Adrenal gland (tissue), 12 donors: Measurements from ENCODE around the gene CHTF18. TPM values are rescaled to one million over a fixed set of nuclear protein-coding genes. Genes with fewer than 3 reads are reported as not detected.

ENCODE experiments used
- DNase-seq, 7 donors: peaks; one replicate each; pipeline ENCODE4 v3.0.0-alpha.2; 2019 to 2020
- H3K27ac ChIP-seq, 5 donors: fragments of 200-600 bp; sonication (generic) in 4 of 5; 1 replicate in 3 of 5; 2 replicates in 2 of 5; pipeline versions ENCODE4 v1.5.1 to v1.8.0; 2016 to 2020; ENCODE audit warnings: mild to moderate bottlenecking in 1 of 5
- H3K27me3 ChIP-seq: fragments of 200-600 bp; 2 replicates; pipeline ENCODE4 v1.8.0; 2021
- H3K36me3 ChIP-seq, 2 donors: fragments of 200-600 bp; replicated peaks in 1 of 2; 1 replicate in 1 of 2; 2 replicates in 1 of 2; pipeline versions ENCODE4 v1.5.1 to v1.8.0; 2018 to 2022
- H3K4me1 ChIP-seq, 2 donors: fragments of 200-600 bp; replicated peaks in 1 of 2; 1 replicate in 1 of 2; 2 replicates in 1 of 2; pipeline versions ENCODE4 v1.5.1 to v1.8.0; 2018 to 2021
- H3K4me3 ChIP-seq, 4 donors: fragments of 200-600 bp; sonication (generic) in 3 of 4; one replicate each; pipeline ENCODE4 v1.5.1; 2016 to 2018
- H3K9me3 ChIP-seq, 3 donors: fragments of 200-600 bp; sonication (generic) in 1 of 3; replicated peaks in 1 of 3; 1 replicate in 2 of 3; 2 replicates in 1 of 3; pipeline versions ENCODE4 v1.5.1 to v1.8.0; 2016 to 2021
- POLR2A ChIP-seq, 2 donors: fragments of 450-650 bp; IDR thresholded peaks; one replicate each; pipeline ENCODE4 v1.6.1; 2017; ENCODE audit warnings: antibody characterized with exemption in 2 of 2, mild to moderate bottlenecking in 2 of 2, moderate library complexity in 1 of 2
- WGBS, 4 donors: extraction: QIAGEN DNeasy Blood & Tissue Kit in 2 of 4; methylation state at CpG; one replicate each; pipeline versions ENCODE4 v1.1.5 to v1.1.7; 2013 to 2017; 5-methylcytosine and 5-hydroxymethylcytosine counted together
- intact Hi-C, 2 donors: fragments of 100-400 bp; cut with DNase I; formaldehyde crosslinking; loops; one replicate each; pipeline versions ENCODE4 v1.14.1 to v1.15.0; 2022 to 2023
- polyA plus RNA-seq, 3 donors: library from polyadenylated mRNA; stranded (reverse); fragments of 200-250 nt in 2 of 3; fragments of 350-450 nt in 1 of 3; fragmentation: Illumina TruSeq in 1 of 3; extraction: RNeasy Lipid Tissue Mini Kit (QIAGEN cat#74804) in 1 of 3; gene quantifications; one replicate each; pipeline ENCODE4 v1.2.3, GENCODE V29; 2013 to 2014
- total RNA-seq, 9 donors: library from RNA; depleted of rRNA in 4 of 9; stranded (reverse); fragments of >200 nt in 4 of 9; fragments of 120-200 nt in 1 of 9; fragmentation: NEBNext Ultra II Directional in 1 of 9; extraction: Animal tissue kit (Norgen Biotek cat#: 25700) in 1 of 9; gene quantifications; one replicate each; pipeline versions ENCODE4 v1.1.0 to v1.2.4, GENCODE V29; 2013 to 2023
- TF ChIP-seq, protein P1 (sequence below), 6 experiments: fragments of 450-650 bp in 4 of 6; fragments of 200-600 bp in 2 of 6; sonication (generic) in 1 of 6; IDR thresholded peaks; 1 replicate in 5 of 6; 2 replicates in 1 of 6; pipeline versions ENCODE4 v1.5.1 to v1.8.0; 2016 to 2021; ENCODE audit warnings: antibody characterized with exemption in 6 of 6, mild to moderate bottlenecking in 2 of 6, moderate library complexity in 1 of 6
- donor health status: healthy with polysubstance abuse.
- donor health status: Bipolar disorder and iron deficiency.
- donor health status: DM: yes; HTN: yes; CAD: no.
- donor health status: DM: no; HTN: no; CAD: no.
- donor health status: DM: no; HTN: no; CAD: no.
- donor health status: DM: yes; HTN: yes; CAD: no.

CHTF18 gene
- total and polyA plus RNA-seq, 12 donors, result 0.29 to 69.8 (median 11.4) TPM

DNA sequence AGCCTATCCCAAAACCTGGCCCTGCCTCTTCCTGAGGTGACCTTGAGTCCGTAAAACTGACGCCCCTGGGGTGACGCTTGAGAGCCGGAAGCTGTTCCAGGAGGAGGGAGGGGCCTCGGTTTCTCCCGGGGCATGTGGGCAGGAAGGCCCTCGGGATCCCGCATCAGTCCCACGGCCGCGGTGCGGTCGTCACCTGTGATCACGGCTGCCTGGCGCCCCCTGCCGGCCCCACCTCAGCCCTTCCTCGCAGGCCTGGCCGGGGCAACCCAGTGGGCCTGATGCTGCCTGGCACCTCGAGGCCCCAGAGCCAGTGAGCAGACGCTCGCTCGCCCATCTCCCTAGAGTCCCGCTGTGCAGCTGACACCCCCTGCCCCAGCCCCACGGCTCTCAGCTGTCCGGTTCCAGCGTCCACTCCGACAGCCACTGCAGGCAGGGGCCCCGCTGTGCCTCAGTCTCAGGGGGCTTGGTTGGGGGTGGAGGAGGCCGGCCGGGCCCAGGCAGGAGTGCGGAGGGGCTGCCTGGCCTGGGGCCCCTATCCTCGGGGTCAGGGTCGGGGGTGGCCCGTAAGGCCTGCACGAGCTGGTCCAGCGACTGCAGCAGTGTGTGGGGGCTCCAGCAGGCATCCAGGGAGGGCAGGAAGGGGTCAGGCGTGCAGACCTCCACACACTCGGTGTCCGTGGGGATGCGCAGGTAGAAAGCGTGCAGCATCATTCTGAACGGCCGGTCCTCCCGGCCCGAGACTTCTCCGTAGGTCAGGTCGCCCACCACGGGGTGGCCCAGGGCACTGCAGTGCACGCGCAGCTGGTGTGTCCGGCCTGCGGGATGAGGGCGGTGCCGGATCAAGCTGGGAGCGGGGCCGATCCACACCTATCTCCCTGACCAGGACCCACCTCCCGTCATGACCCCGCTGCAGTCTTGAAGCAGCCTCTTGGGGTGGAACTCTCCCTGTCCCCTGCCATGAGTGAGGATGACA lies 2.6 kb upstream of the CHTF18 start:
- Histone ChIP-seq H3K36me3 (peaks cover 0 to 11% of the 10 kb centered on the region in 2 donors), H3K4me3 (no peak overlapping the region), H3K27ac (no peak overlapping the region), H3K9me3 (no peaks in the 10 kb centered on the region), H3K4me1 (peaks cover 17 to 22% of the 10 kb centered on the region in 2 donors), H3K27me3 (peaks cover 10% of the 10 kb centered on the region)
- no peak for TF ChIP-seq POLR2A (IDR thresholded peaks at IDR 0.05)
- TF ChIP-seq, protein P1, sequence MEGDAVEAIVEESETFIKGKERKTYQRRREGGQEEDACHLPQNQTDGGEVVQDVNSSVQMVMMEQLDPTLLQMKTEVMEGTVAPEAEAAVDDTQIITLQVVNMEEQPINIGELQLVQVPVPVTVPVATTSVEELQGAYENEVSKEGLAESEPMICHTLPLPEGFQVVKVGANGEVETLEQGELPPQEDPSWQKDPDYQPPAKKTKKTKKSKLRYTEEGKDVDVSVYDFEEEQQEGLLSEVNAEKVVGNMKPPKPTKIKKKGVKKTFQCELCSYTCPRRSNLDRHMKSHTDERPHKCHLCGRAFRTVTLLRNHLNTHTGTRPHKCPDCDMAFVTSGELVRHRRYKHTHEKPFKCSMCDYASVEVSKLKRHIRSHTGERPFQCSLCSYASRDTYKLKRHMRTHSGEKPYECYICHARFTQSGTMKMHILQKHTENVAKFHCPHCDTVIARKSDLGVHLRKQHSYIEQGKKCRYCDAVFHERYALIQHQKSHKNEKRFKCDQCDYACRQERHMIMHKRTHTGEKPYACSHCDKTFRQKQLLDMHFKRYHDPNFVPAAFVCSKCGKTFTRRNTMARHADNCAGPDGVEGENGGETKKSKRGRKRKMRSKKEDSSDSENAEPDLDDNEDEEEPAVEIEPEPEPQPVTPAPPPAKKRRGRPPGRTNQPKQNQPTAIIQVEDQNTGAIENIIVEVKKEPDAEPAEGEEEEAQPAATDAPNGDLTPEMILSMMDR (IDR thresholded peaks at IDR 0.05), result peak; percentile 28 to 77 (median 62)
- intact Hi-C loops, result loop anchor here in 1 of 2 donors (5.0 kb wide), 1 partner anchor 74 kb away; no protein-coding TSS in a partner anchor
- WGBS, 4 donors, result 15 to 78% (median 65%) methylated on average over 5 to 58 of the region's 58 CpGs
- DNase-seq, result peak; percentile 60 to 83 (median 73)

DNA sequence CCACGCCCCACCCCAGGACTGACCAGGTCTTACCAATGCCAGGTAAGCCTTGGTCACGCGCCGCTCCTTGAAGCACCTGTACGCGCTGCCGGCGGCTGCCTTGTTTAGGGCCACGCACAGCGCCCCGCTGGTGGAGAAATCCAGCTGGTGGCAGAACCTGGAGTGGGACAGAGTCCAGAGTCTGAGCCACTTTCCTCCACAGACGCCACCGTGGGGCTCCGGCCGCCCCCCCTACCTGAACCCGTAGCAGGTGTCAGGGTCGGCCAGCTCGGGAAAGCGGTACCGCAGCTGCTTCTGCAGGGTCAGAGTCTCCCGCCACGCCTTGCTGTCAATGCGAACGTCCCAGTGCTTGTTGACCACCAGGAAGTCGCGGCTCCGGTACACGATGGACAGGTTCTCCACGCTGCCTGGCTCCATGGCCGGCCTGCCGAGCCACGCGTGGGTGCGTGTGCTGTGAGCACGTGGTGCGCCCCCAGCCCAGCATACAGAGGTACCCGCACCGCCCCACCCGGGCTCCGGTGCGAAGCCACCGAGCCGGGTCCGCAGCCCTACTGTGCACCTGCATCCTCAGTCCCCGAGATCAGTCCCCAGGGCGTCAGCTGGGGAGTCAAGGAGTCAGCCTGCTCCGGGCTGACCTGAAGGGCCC lies 976 bp upstream of the CHTF18 start:
- H3K9me3 ChIP-seq, result no peaks in the 10 kb centered on the region
- H3K27me3 ChIP-seq, result peaks cover 1% of the 10 kb centered on the region
- TF ChIP-seq, protein P1 (IDR thresholded peaks at IDR 0.05), result no peak
- TF ChIP-seq POLR2A (IDR thresholded peaks at IDR 0.05), result no peak
- WGBS, 4 donors, result 3 to 73% (median 35%) methylated on average over 7 to 47 of the region's 47 CpGs
- intact Hi-C loops, result loop anchor here in 1 of 2 donors (5.0 kb wide), 1 partner anchor 75 kb away; no protein-coding TSS in a partner anchor
- peaks cover 17 to 22% of the 10 kb centered on the region in 2 donors for H3K4me1 ChIP-seq
- H3K27ac ChIP-seq, result peak overlapping the region in 2 of 5 donors; percentile 64 to 88
- DNase-seq, result peak in 1 of 7 donors; percentile 36
- H3K4me3 ChIP-seq, result peak overlapping the region; percentile 56 to 100 (median 91)
- H3K36me3 ChIP-seq, result peaks cover 0 to 11% of the 10 kb centered on the region in 2 donors

DNA sequence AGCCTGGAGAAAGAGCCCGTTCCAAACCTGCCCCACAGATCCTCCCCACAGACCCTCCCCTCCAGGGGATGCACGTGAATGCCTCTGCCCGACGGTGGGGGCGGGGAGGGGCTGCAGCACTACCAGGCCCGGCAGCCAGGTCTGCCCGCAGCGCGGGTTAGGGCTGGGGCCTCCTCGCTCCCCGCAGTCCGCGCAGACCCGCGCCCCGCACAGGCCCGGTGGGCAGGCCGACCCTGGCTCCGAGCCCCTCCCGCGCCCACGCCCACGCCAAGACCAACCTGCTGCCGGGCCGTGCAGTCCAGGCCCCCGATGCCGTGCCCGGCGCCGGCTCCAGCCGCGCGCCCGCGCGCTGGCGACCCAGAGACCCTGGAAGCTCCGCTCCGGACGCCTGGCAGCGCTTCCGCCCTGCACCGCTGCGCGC lies 432 bp upstream of the CHTF18 start, which contains the start of gene RPUSD1:
Gene RPUSD1 (minus strand): TSS at position 404 of the 421 bp plus-strand sequence. CDS start 644 bp downstream, outside the sequence.
- H3K4me1 ChIP-seq, result peaks cover 17 to 22% of the 10 kb centered on the region in 2 donors
- H3K9me3 ChIP-seq, result no peaks in the 10 kb centered on the region
- H3K27ac ChIP-seq, result peak within 1 kb of the TSS in 3 of 5 donors; percentile 59 to 88 (median 64)
- H3K27me3 ChIP-seq, result no peaks in the 10 kb centered on the region
- TF ChIP-seq, protein P1 (IDR thresholded peaks at IDR 0.05), result peak in 3 of 6 experiments; percentile 18 to 44 (median 20)
- TF ChIP-seq POLR2A (IDR thresholded peaks at IDR 0.05), result peak in 1 of 2 donors; percentile 51
- H3K4me3 ChIP-seq, result peak within 1 kb of the TSS; percentile 56 to 100 (median 91)
- peaks cover 0 to 11% of the 10 kb centered on the region in 2 donors for H3K36me3 ChIP-seq
- DNase-seq, result peak in 2 of 7 donors; percentile 36 to 37
- 0 to 1% methylated on average over 40 to 45 of the region's 45 CpGs; no CpG with 5 or more reads in 2 of the 4 donors for WGBS, 4 donors
- intact Hi-C loops, result loop anchor here in 1 of 2 donors (5.0 kb wide), 1 partner anchor 76 kb away; no protein-coding TSS in a partner anchor
